GM21723 (cell line): Measurements from ENCODE around the gene ZNF565.
"Not testable (repeated sequence)": the region's sequence is repeated elsewhere in the genome, so short reads cannot be mapped to it uniquely, and the experiment has no call there.

ENCODE experiments used
- ATAC-seq: cut with Tn5 transposase; IDR thresholded peaks from one replicate; pipeline ENCODE4 v1.9.1; 2021; ENCODE audit warnings: mild to moderate bottlenecking, moderate library complexity; ENCODE audit not compliant: unreplicated experiment

Gene ZNF565

DNA sequence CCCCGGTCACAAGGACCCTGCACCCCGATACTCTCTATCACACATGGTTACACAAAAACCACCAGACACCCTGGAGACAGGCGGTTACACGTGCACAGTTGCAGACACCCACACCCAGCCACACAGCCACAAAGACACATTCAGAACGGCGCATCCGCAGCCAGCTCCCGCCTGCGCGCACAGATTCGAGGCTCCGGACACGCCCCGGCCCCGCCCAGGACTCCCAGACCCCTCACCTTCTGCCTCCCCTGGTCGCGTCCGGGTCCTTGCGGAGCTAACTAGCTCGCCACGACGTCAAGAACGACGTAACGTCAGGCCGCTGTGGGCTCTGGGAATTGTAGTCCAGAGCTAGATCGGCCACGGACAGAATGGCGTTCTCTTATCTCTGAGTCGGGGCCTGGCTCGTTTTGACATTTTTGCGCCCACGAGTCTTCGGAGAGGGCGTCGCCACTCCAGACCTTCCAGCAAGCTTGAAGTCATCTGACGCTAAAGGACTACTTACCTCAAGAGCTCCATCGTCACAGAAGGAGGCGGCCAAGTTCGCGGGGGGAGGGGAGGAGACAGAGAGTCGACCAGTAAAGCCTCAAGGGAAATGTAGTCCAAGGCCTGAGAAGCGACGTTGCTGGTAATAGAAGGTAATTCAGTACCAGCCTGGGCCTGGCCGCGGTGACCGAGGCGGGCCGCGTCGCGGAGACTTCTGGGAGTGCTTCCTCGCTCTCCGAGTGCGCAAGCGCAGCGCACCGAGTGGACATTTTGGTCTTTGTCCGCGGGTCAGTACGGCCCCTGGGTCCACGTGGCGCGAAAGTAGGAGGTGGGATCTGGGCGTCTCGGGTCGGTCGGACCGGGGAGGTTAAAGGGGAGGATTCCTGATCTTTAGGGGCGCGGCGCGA lies at the start of gene ZNF565, which contains the start of gene ZNF146:
ZNF565 (minus strand) TSS at position 280 of the 890 bp plus-strand sequence. CDS start 12,680 bp downstream, outside the sequence.
ZNF146 (plus strand) TSS at position 721 of the 890 bp plus-strand sequence. CDS start 21,335 bp downstream, outside the sequence.
- peak; percentile 88 for ATAC-seq

DNA sequence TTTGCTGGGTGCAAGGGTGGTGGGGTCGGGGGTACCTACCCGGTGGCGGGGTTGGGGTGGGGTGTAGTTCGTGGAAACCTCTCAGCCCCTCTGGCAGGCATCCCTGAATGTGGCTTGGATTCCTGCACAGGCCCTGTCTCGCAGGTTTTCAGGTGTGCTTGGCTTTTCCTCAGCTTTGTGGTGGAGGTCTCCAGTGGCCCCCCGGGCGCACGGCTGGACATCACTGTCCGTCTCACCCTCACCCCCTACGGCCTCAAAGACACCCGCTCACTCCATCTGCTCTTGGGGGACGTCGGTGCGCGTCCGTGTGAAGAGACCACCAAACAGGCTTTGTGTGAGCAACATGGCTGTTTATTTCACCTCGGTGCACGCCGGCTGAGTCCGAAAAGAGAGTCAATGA lies 44.7 kb upstream of the ZNF565 start:
- ATAC-seq = no peak

DNA sequence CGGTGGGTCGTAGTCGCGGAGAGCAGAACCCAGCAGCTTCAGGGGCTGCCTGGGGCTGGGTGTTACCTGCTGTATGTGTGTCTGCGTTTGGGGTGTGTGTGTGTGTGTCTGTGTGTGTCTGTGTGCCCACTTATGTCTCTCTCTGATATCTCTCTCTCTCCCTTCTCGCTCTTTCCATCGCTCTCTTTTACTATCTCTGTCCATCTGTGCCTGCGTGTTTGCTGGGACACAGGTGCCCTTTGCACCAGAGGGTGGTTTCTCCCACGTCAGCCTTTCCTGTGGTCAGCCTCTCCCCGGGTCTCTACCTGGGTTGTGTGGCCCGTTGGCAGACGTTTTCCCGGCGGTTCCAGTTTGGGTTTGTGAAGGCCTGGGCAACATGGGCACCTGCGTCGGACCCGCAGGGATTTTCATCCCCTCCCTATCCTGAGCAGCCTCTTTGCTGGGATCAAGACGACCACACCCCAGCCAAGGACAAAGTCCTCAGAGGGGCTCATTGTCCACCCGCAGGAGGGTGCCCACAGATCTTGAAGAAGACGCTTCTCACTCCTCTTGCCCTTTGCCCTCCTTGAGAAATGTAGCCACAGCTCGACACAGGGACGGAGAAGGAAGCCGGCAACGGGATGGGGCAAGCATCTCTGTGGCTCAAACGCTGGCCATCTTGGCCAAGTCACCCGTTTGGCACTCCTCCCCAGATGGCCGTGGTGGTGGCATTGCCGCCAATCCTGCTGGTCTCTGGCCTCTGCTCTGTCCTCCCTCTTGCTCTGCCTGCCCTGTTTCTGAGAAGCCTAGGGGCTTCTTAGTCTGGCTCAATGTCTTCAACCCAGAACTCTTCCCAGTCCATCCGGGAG lies 43.8 kb upstream of the ZNF565 start:
- no peak for ATAC-seq

DNA sequence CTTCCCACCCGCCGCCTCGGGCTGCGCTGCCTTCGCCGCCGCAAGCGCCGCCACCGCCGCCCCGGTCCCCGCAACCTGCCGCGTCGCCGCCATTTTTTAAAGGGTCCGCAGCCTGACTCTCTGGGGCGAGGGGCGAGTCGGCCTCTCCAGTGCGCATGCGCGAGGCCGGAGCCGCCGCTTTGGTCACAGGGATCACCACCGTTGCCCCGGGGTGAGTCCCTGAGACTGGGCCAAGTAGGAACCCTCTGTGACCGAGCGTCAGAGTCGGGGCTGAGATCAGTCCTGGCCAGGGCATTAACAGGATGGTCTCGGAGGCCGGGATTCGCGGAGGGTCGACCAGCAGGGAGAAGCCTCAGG lies 43.0 kb upstream of the ZNF565 start:
- ATAC-seq = no peak

DNA sequence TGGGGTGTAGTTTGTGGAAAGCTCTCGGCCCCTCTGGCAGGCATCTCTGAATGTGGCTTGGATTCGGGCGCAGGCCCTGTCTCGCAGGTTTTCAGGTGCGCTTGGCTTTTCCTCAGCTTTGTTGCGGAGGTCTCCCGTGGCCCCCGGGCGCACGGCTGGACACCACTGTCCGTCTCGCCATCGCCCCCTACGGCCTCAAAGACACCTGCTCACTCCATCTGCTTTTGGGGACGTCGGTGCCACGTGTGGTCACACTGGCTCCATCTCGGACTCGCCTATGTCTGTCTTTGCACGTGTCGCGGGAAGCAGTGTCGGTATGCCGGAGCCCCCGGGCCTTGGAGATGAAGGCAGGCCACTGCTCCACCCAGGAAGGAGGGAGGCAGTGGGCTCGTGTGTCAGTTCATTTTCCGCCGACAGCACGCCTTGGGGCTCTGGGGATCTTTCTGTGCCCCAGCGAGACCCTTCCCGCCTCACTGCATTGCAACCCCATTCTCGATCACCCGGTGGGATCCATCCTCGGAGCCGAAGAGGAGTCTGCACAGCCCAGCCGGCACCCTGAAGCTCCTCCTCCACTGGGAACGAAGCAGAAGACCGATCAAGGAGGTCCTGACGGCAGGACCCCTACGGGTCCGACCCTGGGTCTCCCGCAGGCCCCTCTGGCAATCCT lies 42.5 kb upstream of the ZNF565 start:
- no peak for ATAC-seq

DNA sequence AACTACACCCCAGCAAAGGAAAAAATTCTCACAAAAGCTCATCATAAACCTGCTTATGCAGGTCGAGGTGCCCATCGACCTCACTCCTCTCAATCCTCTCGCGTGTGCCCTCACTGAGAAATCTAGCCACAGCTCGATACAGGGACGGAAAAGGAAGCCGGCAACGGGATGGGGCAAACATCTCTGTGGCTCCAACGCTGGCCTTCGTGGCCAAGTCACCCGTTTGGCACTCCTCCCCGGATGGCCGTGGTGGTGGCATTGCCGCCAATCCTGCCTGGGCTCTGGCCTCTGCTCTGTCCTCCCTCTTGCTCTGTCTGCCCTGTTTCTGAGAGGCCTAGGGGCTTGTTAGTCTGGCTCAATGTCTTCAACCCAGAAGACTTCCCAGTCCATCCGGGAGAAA lies 41.6 kb upstream of the ZNF565 start:
- ATAC-seq = no peak

DNA sequence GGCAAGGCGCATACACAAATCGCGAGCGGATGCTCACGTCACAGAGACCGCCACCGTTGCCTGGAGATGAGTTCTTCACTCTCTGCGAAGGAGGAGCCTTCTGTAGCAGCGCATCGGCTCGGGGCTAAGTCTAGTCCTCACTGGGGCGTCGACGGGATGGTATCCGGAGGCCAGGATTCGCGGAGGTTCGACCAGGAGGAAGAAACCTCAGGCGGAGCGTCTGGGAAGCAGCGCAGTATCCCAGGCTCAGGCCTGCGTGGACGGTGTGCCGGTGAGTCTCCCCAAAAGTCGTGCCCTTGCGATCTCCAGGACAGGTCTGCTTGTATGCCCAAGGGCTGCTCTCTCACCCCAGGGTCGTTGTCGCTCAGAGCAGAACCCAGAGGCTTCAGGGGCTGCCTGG lies 40.9 kb upstream of the ZNF565 start:
- no peak for ATAC-seq

DNA sequence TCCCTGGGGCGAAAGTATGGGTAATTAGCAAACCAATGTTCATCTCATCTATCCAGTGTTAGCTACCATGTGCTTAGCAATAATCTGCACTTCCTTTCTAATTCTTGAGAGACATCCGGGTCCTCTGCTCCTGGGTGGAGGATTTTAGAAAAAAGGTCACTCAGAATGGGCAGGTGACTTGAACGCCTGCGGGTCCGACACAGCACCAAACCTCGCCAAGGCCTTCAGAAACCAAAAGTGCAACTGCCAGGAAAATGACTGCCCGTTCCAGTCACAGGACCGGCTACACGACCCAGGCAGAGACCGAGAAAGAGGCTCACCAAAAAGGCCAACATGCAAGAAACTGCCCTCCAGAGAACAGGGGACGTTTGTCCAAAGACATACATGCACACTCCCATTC lies 40.4 kb upstream of the ZNF565 start:
- no peak for ATAC-seq

DNA sequence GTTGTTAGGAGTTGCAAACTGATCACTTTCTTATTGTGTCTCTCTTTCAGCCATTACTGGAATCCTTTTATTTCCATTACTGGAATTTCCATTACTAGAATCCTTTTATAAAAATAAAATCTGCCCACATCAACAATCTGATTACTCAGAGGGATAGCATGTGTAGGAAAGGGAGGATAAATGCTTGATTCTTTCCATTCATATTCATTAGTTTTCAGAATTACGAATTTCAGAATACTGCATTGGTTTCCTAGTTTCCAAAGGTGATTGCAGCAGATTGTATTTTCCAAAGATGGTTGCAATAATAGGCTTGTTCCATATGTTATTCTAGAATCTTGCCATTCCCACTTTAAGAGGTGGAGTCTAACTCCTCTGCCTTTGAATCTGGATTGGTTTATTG lies 37.6 kb upstream of the ZNF565 start:
- no peak for ATAC-seq

DNA sequence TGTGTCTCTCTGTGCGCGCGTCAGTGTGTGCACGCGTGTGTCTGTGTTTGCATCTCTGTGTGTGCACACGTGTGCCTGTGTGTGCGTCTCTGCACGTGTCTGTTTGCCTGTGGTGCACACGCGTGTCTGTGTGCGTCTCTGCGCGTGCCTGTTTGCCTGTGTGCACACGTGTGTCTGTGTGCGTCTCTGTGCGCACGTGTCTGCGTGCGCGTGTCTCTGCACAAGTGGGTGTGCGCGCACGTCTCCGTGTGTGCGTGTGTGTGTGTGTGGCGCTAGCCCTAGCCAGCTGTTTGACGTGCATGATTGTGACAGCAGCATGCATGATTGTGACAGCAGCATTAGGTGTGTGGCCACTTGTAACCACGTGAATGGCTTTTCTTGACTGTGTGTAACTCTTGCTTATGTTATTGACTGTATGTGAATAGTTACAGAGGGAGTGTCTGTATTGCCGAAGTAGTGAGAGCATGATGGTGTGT lies 31.6 kb upstream of the ZNF565 start:
- ATAC-seq = no peak

DNA sequence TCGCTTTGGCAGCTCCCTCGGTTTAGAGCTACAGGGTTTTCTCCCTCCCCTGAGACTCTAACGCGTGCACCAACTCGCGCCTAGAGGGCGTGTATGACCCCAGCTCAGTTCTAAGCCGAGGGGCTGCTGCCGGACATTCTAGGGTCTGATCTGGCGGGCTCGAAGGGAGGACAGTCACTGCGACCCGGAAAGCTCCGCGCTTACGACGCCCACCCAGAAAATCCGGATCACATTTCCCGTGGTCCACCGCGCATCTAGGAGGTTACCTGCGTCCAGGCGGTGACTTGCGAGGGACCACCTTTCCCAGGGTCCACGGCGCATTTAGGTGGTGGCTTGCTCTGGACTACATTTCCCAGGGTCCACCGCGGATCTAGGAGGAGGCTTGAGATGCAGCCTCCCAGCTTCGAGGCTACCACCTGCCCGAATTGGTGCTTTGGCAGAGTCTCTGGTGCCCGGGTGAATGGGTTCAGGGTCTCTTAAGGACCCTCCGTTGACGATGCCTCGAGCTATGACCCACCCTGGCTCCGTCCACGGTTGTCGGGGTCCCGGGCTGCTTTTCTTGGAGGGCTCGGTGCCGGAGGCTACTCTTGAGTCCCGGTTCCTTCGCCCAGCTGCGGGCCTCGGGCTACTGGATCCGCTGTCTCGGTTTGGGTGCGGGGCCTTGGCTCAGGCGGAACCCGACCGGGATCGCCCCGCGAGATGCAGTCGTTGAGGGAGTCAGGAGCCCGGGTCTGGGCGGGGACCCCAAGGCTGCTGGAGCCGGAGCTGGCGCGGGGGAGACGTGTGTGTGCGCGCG lies 30.9 kb upstream of the ZNF565 start:
- no peak for ATAC-seq

DNA sequence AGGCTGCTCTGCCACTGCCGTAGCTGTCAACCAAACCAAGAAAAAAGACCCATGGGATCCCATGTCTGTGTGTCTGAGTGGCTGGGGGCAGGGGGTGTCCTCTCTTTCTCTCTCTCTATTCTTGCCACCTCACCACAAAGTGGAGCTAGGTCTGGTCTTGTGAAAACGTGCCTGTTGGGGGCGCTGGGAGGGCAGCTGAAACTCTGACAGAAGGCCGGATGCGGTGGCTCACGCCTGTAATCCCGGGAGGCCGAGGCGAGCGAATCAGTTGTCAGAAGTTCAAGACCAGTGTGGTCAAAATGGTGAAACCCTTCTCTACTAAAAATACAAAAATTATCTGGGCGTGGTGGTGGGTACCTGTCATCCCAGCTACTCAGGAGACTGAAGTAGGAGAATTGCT lies 29.6 kb upstream of the ZNF565 start:
- no peak for ATAC-seq

DNA sequence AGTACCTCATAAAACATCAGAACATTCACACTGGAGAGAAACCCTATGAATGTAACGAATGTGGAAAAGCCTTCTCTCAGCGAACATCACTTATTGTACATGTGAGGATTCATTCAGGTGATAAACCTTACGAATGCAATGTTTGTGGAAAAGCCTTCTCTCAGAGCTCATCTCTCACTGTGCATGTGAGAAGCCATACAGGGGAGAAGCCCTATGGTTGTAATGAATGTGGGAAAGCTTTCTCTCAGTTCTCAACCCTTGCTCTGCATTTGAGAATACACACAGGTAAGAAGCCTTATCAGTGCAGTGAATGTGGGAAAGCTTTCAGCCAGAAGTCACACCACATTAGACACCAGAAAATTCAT lies 22.5 kb upstream of the ZNF565 start:
- no peak for ATAC-seq

DNA sequence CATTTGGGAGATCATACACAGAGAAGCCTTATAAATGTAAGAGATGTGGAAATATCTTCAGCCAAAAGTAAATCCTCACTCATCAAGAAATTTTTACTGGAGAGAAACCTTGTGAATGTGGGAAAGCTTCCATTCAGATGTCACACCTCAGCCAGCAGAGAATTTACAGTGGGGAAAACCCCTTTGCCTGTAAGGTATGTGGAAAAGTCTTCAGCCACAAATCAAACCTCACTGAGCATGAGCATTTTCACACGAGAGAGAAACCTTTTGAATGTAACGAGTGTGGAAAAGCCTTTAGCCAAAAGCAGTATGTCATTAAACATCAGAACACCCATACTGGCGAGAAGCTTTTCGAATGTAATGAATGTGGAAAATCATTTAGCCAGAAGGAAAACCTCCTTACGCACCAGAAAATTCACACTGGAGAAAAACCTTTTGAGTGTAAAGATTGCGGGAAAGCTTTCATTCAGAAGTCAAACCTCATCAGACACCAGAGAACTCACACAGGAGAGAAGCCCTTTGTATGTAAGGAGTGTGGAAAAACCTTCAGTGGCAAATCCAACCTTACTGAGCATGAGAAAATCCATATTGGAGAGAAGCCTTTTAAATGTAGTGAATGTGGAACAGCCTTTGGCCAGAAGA lies 22.0 kb upstream of the ZNF565 start:
- no peak for ATAC-seq

DNA sequence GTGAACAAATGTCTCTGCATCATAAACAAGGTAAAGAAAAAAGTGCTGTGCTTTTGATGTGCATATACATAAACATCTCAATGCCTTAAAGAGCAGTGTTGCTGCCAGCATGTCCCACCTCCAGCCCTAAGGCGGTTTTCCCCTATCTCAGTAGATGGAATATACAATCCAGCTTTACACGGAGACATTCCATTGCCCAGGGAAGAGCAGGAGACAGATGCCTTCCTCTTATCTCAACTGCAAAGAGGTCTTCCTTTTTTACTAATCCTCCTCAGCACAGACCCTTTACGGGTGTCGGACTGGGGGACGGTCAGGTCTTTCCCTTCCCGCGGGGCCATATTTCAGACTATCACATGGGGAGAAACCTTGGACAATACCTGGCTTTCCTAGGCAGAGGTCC lies 19.2 kb upstream of the ZNF565 start:
- not testable (repeated sequence) for ATAC-seq

DNA sequence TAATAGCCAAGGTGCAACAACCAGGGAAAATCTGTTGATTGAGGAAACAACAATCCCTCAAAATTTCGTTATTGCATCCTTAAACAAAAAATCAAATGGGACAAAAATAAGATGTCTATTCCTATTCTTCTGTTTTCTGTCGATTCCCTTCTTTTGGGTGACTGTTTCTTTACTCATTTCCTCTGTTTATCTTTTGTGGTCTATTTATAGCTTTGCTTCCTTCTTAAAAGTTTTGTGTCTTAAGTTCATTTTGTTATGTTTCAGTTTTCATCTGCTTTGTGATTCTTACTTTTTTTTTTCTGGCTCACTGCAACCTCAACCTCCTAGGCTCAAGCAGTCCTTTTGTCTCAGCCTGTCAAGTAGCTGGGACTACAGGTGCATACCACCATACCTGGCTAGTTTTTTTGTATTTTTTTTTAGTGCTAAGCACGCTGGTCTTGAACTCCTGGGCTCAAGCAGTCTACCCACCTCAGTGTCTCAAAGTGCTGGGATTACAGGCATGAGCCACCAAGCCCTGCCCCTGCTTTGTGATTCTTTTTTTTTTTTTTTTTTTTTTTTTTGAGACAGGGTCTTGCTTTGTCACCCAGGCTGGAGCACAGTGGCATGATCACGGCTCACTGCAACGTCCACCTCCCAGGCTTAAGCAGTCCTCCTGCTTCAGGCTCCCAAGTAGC lies 10.9 kb upstream of the ZNF565 start:
- ATAC-seq = no peak

DNA sequence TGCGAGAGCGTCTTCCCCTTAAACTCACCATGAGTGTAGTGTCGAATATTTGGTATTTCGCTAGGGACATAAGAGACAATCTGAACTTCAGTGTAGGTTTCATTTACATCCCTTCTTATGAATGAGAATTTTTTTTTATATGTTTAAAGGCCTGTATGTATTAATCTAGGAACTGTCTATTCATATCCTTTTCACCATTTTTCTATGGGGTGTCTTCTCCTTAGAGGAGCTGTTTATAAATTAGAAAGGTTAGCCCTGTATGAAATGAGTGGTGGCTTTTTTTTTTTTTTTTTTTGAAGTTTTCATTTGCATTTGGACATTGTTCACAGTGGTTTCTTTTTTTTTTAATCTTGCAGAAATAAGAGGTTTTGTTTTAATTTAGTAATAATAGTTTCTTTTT lies 8.0 kb upstream of the ZNF565 start:
- no peak for ATAC-seq

DNA sequence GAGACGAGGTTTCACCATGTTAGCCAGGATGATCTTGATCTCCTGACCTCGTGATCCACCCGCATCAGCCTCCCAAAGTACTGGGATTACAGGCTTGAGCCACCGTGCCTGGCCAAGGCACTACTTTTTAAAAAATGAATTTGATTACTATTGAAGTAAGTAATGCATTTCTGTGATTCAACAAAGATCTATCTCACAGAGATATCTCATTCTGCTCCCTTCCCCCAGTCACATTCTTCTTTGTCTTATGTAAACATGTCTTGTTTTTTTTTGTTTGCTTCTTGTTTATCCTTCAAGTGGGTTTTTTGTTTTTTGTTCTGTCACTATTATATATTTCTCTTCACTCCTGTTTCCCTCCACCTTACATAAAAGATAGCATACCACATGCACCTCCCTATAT lies 7.0 kb upstream of the ZNF565 start:
- ATAC-seq = no peak
